Amniotic epithelial cell (primary cell): ENCODE measurements around the gene CACNA1C.

Experiments
- DNase-seq: peaks from one replicate; pipeline ENCODE4 v3.0.0-alpha.2; 2010; ENCODE audit warnings: low read depth

Gene CACNA1C

GRCh38 chr12:2298556-2299200 lies 245.9 kb downstream of the CACNA1C start:
- no peak for DNase-seq

- DNase-seq = no peak
These were observed 246.4 kb downstream of the CACNA1C start for GRCh38 chr12:2299206-2299605.

GRCh38 chr12:2300168-2300567 lies 247.4 kb downstream of the CACNA1C start:
- no peak for DNase-seq

GRCh38 chr12:2300886-2301285 lies 248.1 kb downstream of the CACNA1C start:
- DNase-seq = no peak

GRCh38 chr12:2301531-2302461 lies 249.0 kb downstream of the CACNA1C start:
- no peak for DNase-seq

GRCh38 chr12:2302711-2303580 lies 250.2 kb downstream of the CACNA1C start:
- DNase-seq = no peak

- no peak for DNase-seq
These were observed 251.4 kb downstream of the CACNA1C start for GRCh38 chr12:2304223-2304622.

GRCh38 chr12:2306012-2306411 lies 253.2 kb downstream of the CACNA1C start:
- no peak for DNase-seq

GRCh38 chr12:2306735-2307134 lies 253.9 kb downstream of the CACNA1C start:
- no peak for DNase-seq

GRCh38 chr12:2307550-2307949 lies 254.8 kb downstream of the CACNA1C start:
- no peak for DNase-seq

- no peak for DNase-seq
These were observed 256.9 kb downstream of the CACNA1C start for GRCh38 chr12:2309647-2310046.

GRCh38 chr12:2311020-2311778 lies 258.4 kb downstream of the CACNA1C start:
- DNase-seq = no peak

- no peak for DNase-seq
These were observed 259.4 kb downstream of the CACNA1C start for GRCh38 chr12:2312175-2312574.

GRCh38 chr12:2312770-2313169 lies 260.0 kb downstream of the CACNA1C start:
- DNase-seq = no peak

- DNase-seq = no peak
These were observed 261.7 kb downstream of the CACNA1C start for GRCh38 chr12:2314492-2314891.

GRCh38 chr12:2317772-2318171 lies 265.0 kb downstream of the CACNA1C start:
- no peak for DNase-seq

GRCh38 chr12:2318286-2318685 lies 265.5 kb downstream of the CACNA1C start:
- DNase-seq = peak; percentile 22

- no peak for DNase-seq
These were observed 266.3 kb downstream of the CACNA1C start for GRCh38 chr12:2319136-2319535.

GRCh38 chr12:2319737-2320506 lies 267.1 kb downstream of the CACNA1C start:
- peak; percentile 52 for DNase-seq

GRCh38 chr12:2320841-2321240 lies 268.1 kb downstream of the CACNA1C start:
- no peak for DNase-seq
